Measurements from ENCODE around the gene KCNT1. TPM values are rescaled to one million over a fixed set of nuclear protein-coding genes. Genes with fewer than 3 reads are reported as not detected.

KCNT1 gene
- polyA plus RNA-seq, 2 of the 4 experiments (the other 2 are of a cell fraction): not detected

DNA sequence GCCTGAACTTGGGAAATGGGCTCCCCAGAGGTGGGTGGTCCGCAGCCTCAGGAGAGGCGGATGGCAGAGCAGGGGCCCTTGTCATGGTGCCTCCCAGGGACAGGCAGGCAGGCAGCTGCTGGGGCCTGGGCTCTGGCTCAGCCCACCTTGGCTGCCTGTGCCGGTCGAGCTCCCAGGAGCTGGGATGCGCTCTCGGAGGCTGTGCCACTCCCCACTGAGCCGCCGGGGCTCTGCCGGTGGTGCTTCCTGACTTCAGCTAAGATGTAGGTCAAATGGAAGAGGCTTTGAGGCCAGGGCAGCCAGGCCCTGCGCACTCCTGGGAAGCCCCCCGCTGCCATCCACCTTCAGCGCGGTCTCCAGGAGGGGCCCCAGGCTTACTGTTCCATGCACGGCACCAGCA, 41.0 kb downstream of the KCNT1 start:
- CTCF ChIA-PET: no interaction called here
- FAIRE-seq: no peak

DNA sequence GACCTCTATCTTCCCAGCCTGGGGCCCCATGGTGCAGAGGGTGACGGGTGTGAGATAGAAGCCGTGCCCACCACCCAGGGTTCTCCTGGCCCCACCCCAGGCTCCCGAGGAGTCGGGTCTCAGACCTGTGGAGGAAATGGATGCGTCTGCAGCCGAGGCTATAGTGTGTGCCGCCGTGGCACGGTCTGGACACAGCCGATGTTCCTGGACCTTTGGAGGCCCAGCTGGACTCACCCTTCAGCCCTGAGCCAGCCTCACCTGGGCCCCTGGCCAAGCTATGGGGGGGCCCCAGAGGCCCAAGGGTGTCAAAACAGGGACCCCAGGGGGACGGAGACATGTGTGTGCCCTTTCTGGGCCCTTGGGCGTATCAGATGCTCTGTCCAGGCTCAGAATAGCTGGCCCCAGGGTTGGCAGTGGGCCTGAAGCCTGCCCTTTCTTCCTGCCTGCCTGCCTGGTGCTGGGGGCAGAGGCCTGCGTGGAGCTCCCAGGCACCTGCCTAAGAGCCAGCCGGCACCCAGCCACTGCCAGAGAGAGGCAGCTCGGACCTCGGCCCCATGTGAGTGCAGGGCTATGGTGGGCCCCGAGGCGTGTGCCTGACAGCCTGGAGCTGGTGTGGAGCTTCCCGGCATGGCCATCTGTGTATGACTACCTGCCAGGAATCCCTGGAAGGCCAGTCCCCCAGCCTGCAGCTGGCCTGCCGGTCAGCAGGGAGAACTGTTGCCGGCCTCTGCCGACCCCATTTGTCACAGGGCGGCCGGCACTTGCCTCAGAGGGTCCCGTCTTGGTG, 41.8 kb downstream of the KCNT1 start:
- 73% methylated on average over 3 of the region's 25 CpGs for WGBS (ENCODE audit: missing lambda C conversion rate)
- TF ChIP-seq GATA3 (IDR thresholded peaks at IDR 0.05; ENCODE audit: borderline replicate concordance) (no peak), NFE2L2 (conservative IDR thresholded peaks at IDR 0.05; ENCODE audit: low read length) (no peak)
- no peaks in the 10 kb centered on the region for H3K9me3 ChIP-seq
- no peak for DNase-seq (ENCODE audit: low read depth in 1 of 2, low spot score in 1 of 2)
- no peak overlapping the region for H3K4me2 ChIP-seq
- CTCF ChIA-PET: interaction anchor here (0.6 kb wide), 1 partner anchor 141 kb away, joined by 3 read pairs; no protein-coding TSS in a partner anchor
- FAIRE-seq: no peak
- H3K4me3 ChIP-seq: no peak overlapping the region
- POLR2A ChIA-PET: no interaction called here
- no peak for ATAC-seq
- H3K27ac ChIP-seq: no peak overlapping the region
- H3K4me1 ChIP-seq: no peaks in the 10 kb centered on the region

More for the DNA sequence above, 41.0 kb downstream of the KCNT1 start:
- POLR2A ChIA-PET: no interaction called here
- TF ChIP-seq ZNF302 (CRISPR knock-in tag; IDR thresholded peaks at IDR 0.05): no peak
- no peak for TF ChIP-seq HOXA7 (CRISPR knock-in tag; IDR thresholded peaks at IDR 0.05)
- TF ChIP-seq, protein P1, sequence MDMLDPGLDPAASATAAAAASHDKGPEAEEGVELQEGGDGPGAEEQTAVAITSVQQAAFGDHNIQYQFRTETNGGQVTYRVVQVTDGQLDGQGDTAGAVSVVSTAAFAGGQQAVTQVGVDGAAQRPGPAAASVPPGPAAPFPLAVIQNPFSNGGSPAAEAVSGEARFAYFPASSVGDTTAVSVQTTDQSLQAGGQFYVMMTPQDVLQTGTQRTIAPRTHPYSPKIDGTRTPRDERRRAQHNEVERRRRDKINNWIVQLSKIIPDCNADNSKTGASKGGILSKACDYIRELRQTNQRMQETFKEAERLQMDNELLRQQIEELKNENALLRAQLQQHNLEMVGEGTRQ (IDR thresholded peaks at IDR 0.05): no peak
- no peak for TF ChIP-seq TFCP2L1 (CRISPR knock-in tag; IDR thresholded peaks at IDR 0.05)
- no peak for TF ChIP-seq RNF2 (IDR thresholded peaks at IDR 0.05; ENCODE audit: borderline replicate concordance, low read depth)
- TF ChIP-seq FOXS1 (CRISPR knock-in tag; IDR thresholded peaks at IDR 0.05): no peak
- no peak for TF ChIP-seq CEBPB (IDR thresholded peaks at IDR 0.05)
- no peak for TF ChIP-seq NFE2L2 (conservative IDR thresholded peaks at IDR 0.05; ENCODE audit: low read length)
- no peak for TF ChIP-seq POLR2A (IDR thresholded peaks at IDR 0.05; ENCODE audit: low read length)
- no peak for TF ChIP-seq ZSCAN20 (CRISPR knock-in tag; IDR thresholded peaks at IDR 0.05)
- TF ChIP-seq, protein P2, sequence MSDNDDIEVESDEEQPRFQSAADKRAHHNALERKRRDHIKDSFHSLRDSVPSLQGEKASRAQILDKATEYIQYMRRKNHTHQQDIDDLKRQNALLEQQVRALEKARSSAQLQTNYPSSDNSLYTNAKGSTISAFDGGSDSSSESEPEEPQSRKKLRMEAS (IDR thresholded peaks at IDR 0.05): no peak
- TF ChIP-seq SREBF2 (IDR thresholded peaks at IDR 0.05): no peak
- no peak for TF ChIP-seq GATA3 (IDR thresholded peaks at IDR 0.05; ENCODE audit: borderline replicate concordance)
- TF ChIP-seq EHF (CRISPR knock-in tag; IDR thresholded peaks at IDR 0.05): no peak
- no peak for TF ChIP-seq TP53 (CRISPR knock-in tag; IDR thresholded peaks at IDR 0.05)
- TF ChIP-seq, protein P3, sequence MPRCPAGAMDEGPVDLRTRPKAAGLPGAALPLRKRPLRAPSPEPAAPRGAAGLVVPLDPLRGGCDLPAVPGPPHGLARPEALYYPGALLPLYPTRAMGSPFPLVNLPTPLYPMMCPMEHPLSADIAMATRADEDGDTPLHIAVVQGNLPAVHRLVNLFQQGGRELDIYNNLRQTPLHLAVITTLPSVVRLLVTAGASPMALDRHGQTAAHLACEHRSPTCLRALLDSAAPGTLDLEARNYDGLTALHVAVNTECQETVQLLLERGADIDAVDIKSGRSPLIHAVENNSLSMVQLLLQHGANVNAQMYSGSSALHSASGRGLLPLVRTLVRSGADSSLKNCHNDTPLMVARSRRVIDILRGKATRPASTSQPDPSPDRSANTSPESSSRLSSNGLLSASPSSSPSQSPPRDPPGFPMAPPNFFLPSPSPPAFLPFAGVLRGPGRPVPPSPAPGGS (IDR thresholded peaks at IDR 0.05): no peak
- TF ChIP-seq EHMT2 (IDR thresholded peaks at IDR 0.05; ENCODE audit: low read depth): no peak
- TF ChIP-seq ZC3H11A (IDR thresholded peaks at IDR 0.05): no peak
- TF ChIP-seq RARB (CRISPR knock-in tag; IDR thresholded peaks at IDR 0.05): no peak
- no peak for TF ChIP-seq KDM1A (IDR thresholded peaks at IDR 0.05; ENCODE audit: low read depth)
- Histone ChIP-seq H3K4me2 (no peak overlapping the region), H3K4me3 (no peak overlapping the region), H3K4me1 (no peaks in the 10 kb centered on the region), H3K27ac (no peak overlapping the region), H3K9me3 (no peaks in the 10 kb centered on the region)
- ATAC-seq (no peak), DNase-seq (ENCODE audit: low read depth in 1 of 2, low spot score in 1 of 2) (no peak)
- WGBS (ENCODE audit: missing lambda C conversion rate): 63% methylated on average over 11 of the region's 14 CpGs

DNA sequence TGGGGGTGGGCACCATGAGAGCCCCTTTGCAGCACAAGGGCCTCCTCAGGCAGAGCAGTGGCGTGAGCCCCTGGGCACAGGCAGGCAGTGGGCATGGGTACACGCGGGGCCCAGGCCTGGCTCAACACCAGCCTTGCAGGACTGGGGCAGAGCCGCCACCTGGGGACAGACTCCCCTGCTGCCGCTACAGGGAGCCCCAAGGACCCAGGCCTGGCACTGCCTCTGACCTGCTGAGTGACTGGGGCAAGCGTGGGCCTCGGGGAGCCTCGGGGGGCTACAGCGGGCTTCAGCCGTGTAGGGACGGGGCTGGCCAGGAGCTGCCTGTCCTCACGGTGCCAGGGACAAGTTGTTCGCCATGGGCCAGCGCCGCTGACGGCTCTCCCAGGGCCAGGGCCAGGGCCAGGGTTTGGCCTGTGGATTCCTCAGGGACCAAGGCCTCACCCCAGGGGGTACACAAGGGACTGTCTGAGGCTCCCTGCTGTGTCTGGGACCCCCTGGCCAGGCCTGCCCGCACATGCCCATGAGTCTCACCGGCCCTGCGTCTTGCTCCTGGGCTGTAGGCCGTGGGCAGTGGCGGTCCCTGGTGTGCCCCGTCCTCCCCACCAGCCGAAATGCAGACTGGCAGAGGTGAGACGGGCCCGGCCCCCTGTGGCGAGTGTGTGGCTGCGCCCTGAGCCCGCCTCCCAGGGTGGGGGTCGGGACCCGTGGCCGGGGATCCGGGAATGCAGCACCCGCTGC, 42.5 kb downstream of the KCNT1 start:
- Histone ChIP-seq H3K4me2 (no peak overlapping the region), H3K4me3 (no peak overlapping the region), H3K4me1 (no peaks in the 10 kb centered on the region), H3K9me3 (no peaks in the 10 kb centered on the region), H3K27ac (no peak overlapping the region)
- FAIRE-seq (no peak), DNase-seq (ENCODE audit: low read depth in 1 of 2, low spot score in 1 of 2) (no peak), ATAC-seq (no peak)
- ChIA-PET CTCF (interaction anchor here (0.6 kb wide), 1 partner anchor 141 kb away, joined by 3 read pairs; no protein-coding TSS in a partner anchor), POLR2A (no interaction called here)
- 58% methylated on average over 5 of the region's 33 CpGs for WGBS (ENCODE audit: missing lambda C conversion rate)
- TF ChIP-seq, protein P4, sequence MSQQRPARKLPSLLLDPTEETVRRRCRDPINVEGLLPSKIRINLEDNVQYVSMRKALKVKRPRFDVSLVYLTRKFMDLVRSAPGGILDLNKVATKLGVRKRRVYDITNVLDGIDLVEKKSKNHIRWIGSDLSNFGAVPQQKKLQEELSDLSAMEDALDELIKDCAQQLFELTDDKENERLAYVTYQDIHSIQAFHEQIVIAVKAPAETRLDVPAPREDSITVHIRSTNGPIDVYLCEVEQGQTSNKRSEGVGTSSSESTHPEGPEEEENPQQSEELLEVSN (IDR thresholded peaks at IDR 0.05; ENCODE audit: borderline replicate concordance, low read depth): no peak
- TF ChIP-seq FOXS1 (CRISPR knock-in tag; IDR thresholded peaks at IDR 0.05): no peak
- TF ChIP-seq ESRRA (IDR thresholded peaks at IDR 0.05; ENCODE audit: borderline replicate concordance, low read length): no peak
- no peak for TF ChIP-seq MAZ (IDR thresholded peaks at IDR 0.05; ENCODE audit: borderline replicate concordance, low read depth, low read length)
- TF ChIP-seq CEBPB (IDR thresholded peaks at IDR 0.05): no peak
- TF ChIP-seq HDAC2 (IDR thresholded peaks at IDR 0.05): no peak
- TF ChIP-seq, protein P5, sequence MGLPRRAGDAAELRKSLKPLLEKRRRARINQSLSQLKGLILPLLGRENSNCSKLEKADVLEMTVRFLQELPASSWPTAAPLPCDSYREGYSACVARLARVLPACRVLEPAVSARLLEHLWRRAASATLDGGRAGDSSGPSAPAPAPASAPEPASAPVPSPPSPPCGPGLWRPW (IDR thresholded peaks at IDR 0.05): no peak
